Smooth muscle cell (in vitro differentiated cells): Measurements from ENCODE around the gene TBL1X. TPM values are rescaled to one million over a fixed set of nuclear protein-coding genes. Genes with fewer than 3 reads are reported as not detected.

Experiments used
- DNase-seq: peaks from one replicate; lab custom pipeline; 2025; ENCODE audit not compliant: unreplicated experiment; lab: John Stamatoyannopoulos, UW
- H2AFZ ChIP-seq: fragments of 200-600 bp; sonication (generic); 2 replicates; pipeline ENCODE4 v1.6.0; 2016; ENCODE audit warnings: antibody characterized with exemption, low read depth, mild to moderate bottlenecking
- H3F3A ChIP-seq: fragments of 200-600 bp; sonication (generic); 2 replicates; pipeline ENCODE4 v1.6.0; 2017; ENCODE audit warnings: antibody characterized with exemption, low read depth
- H3K27ac ChIP-seq: fragments of 200-600 bp; sonication (generic); 2 replicates; pipeline ENCODE4 v1.5.1; 2016; ENCODE audit warnings: low read depth, mild to moderate bottlenecking
- H3K27me3 ChIP-seq: fragments of 200-600 bp; sonication (generic); 2 replicates; pipeline ENCODE4 v1.6.1; 2016; ENCODE audit warnings: low read depth, mild to moderate bottlenecking
- H3K36me3 ChIP-seq: fragments of 200-600 bp; sonication (generic); 2 replicates; pipeline ENCODE4 v1.5.1; 2016; ENCODE audit warnings: low read depth
- H3K4me1 ChIP-seq: fragments of 200-600 bp; sonication (generic); 2 replicates; pipeline ENCODE4 v1.5.1; 2016; ENCODE audit warnings: low read depth
- H3K4me2 ChIP-seq: fragments of 200-600 bp; sonication (generic); 2 replicates; pipeline ENCODE4 v1.6.0; 2016; ENCODE audit warnings: mild to moderate bottlenecking
- H3K4me3 ChIP-seq: fragments of 200-600 bp; sonication (generic); 2 replicates; pipeline ENCODE4 v1.5.1; 2016; ENCODE audit warnings: mild to moderate bottlenecking
- H3K79me2 ChIP-seq: fragments of 200-600 bp; sonication (generic); 2 replicates; pipeline ENCODE4 v1.6.0; 2016; ENCODE audit warnings: low read depth, mild to moderate bottlenecking
- H3K9ac ChIP-seq: fragments of 200-600 bp; sonication (generic); 2 replicates; pipeline ENCODE4 v1.6.0; 2016; ENCODE audit warnings: low read depth
- H3K9me3 ChIP-seq: fragments of 200-600 bp; sonication (generic); replicated peaks from 2 replicates; pipeline ENCODE4 v1.5.1; 2016; ENCODE audit warnings: low read depth
- H4K20me1 ChIP-seq: fragments of 200-600 bp; sonication (generic); 2 replicates; pipeline ENCODE4 v1.6.0; 2016; ENCODE audit warnings: low read depth
- CTCF ChIP-seq: fragments of 200-600 bp; sonication (generic); IDR thresholded peaks from 2 replicates; pipeline ENCODE4 v1.5.1; 2017; ENCODE audit warnings: borderline replicate concordance, mild to moderate bottlenecking, antibody characterized with exemption; ENCODE audit not compliant: insufficient read depth, poor library complexity, severe bottlenecking
- WGBS: methylation state at CpG from one replicate; pipeline ENCODE4 v1.1.7; 2016; ENCODE audit warnings: low lambda C conversion rate; 5-methylcytosine and 5-hydroxymethylcytosine counted together
- polyA plus RNA-seq: library from polyadenylated mRNA; unstranded; fragments of >200 nt; fragmentation: Nextera tagmentation; extraction: Ambion mirVana; gene quantifications from 2 replicates; pipeline ENCODE4 v1.2.1, GENCODE V29; 2016
- total RNA-seq: library from RNA; depleted of rRNA; stranded (reverse); fragments of >200 nt; gene quantifications from 2 replicates; pipeline ENCODE4 v1.2.3, GENCODE V29; 2014

Gene TBL1X
- total and polyA plus RNA-seq, 2 experiments from 2014 or later: 9.0 to 9.8 TPM

- H3K4me1 ChIP-seq: peaks cover 9% of the 10 kb centered on the region
Observed at GRCh38 chrX:9518889-9519288, 54.0 kb downstream of the TBL1X start.

GRCh38 chrX:9519546-9520216, 54.8 kb downstream of the TBL1X start:
- no peak overlapping the region for H2AFZ ChIP-seq
- WGBS: 68% methylated on average over 8 of the region's 8 CpGs
- no peaks in the 10 kb centered on the region for H3K79me2 ChIP-seq
- no peaks in the 10 kb centered on the region for H3F3A ChIP-seq
- no peak for DNase-seq
- H3K4me3 ChIP-seq: no peak overlapping the region
- H4K20me1 ChIP-seq: peaks cover 34% of the 10 kb centered on the region
- H3K9ac ChIP-seq: no peak overlapping the region
- TF ChIP-seq CTCF: no peak
- no peaks in the 10 kb centered on the region for H3K27me3 ChIP-seq
- H3K36me3 ChIP-seq: no peaks in the 10 kb centered on the region
- peaks cover 9% of the 10 kb centered on the region for H3K4me1 ChIP-seq
- H3K9me3 ChIP-seq: peaks cover 3% of the 10 kb centered on the region
- no peak overlapping the region for H3K27ac ChIP-seq
- H3K4me2 ChIP-seq: no peak overlapping the region

More at GRCh38 chrX:9518889-9519288, 54.0 kb downstream of the TBL1X start:
- WGBS: 81% methylated on average over 5 of the region's 5 CpGs
- Histone ChIP-seq H3K27me3 (no peaks in the 10 kb centered on the region), H2AFZ (no peak overlapping the region), H3K9ac (no peak overlapping the region), H3K79me2 (no peaks in the 10 kb centered on the region), H3K4me3 (no peak overlapping the region), H3K4me2 (no peak overlapping the region), H3F3A (no peaks in the 10 kb centered on the region), H3K36me3 (no peaks in the 10 kb centered on the region), H3K9me3 (peaks cover 3% of the 10 kb centered on the region), H4K20me1 (peaks cover 34% of the 10 kb centered on the region), H3K27ac (no peak overlapping the region)
- TF ChIP-seq CTCF: no peak
- DNase-seq: no peak

GRCh38 chrX:9520217-9520590, 55.3 kb downstream of the TBL1X start:
- H2AFZ ChIP-seq: no peak overlapping the region
- peaks cover 36% of the 10 kb centered on the region for H4K20me1 ChIP-seq
- peaks cover 11% of the 10 kb centered on the region for H3K4me1 ChIP-seq
- no peak overlapping the region for H3K4me2 ChIP-seq
- no peaks in the 10 kb centered on the region for H3K36me3 ChIP-seq
- WGBS: 75% methylated on average over 6 of the region's 6 CpGs
- H3K4me3 ChIP-seq: no peak overlapping the region
- no peak for DNase-seq
- no peak for TF ChIP-seq CTCF
- no peak overlapping the region for H3K27ac ChIP-seq
- no peak overlapping the region for H3K9ac ChIP-seq
- no peaks in the 10 kb centered on the region for H3F3A ChIP-seq
- peaks cover 3% of the 10 kb centered on the region for H3K9me3 ChIP-seq
- no peaks in the 10 kb centered on the region for H3K79me2 ChIP-seq
- H3K27me3 ChIP-seq: no peaks in the 10 kb centered on the region
